B cell (primary cell): ENCODE results near the gene UHRF2. TPM values are rescaled to one million over a fixed set of nuclear protein-coding genes. Genes with fewer than 3 reads are reported as not detected.
"Not testable (repeated sequence)": the region's sequence is repeated elsewhere in the genome, so short reads cannot be mapped to it uniquely, and the experiment has no call there.

Experiments used
- ATAC-seq: fragments of 200-7000 bp; cut with Tn5 transposase; one replicate; pipeline ENCODE4 v1.10.0; 2021; ENCODE audit warnings: low read depth, mild to moderate bottlenecking, moderate number of reproducible peaks, moderate library complexity
- CTCF ChIA-PET: fragments of 350-600 bp; sonication (Branson Sonifier 250); formaldehyde crosslinking; loops from one replicate; lab custom pipeline; 2021; ENCODE audit warnings: antibody characterized with exemption, inconsistent platforms; lab: Charles Lee
- POLR2A ChIA-PET: fragments of 350-600 bp; sonication (Branson Sonifier 250); formaldehyde crosslinking; loops from one replicate; lab custom pipeline; 2021; ENCODE audit warnings: antibody characterized with exemption; lab: Charles Lee
- DNase-seq: peaks from one replicate; pipeline ENCODE4 v3.0.0; 2013
- H2AFZ ChIP-seq: 2 replicates; pipeline ENCODE4 v1.6.1; 2012; ENCODE audit warnings: mild to moderate bottlenecking, low read depth, low read length; ENCODE audit not compliant: insufficient read depth, poor library complexity, severe bottlenecking
- H3K27ac ChIP-seq, 2 donors: 1 replicate in 1 of 2; 2 replicates in 1 of 2; pipeline ENCODE4 v1.5.1; 2012 to 2013; ENCODE audit warnings: low read length in 2 of 2, mild to moderate bottlenecking in 2 of 2, moderate library complexity in 1 of 2
- H3K27me3 ChIP-seq, 4 experiments: fragments of 200-600 bp in 1 of 4; sonication (generic) in 1 of 4; replicated peaks in 1 of 4; 1 replicate in 2 of 4; 2 replicates in 2 of 4; pipeline versions ENCODE4 v1.6.1 to v1.7.0; 2013 to 2016; ENCODE audit warnings: low read length in 3 of 4, mild to moderate bottlenecking in 2 of 4, mixed read lengths in 1 of 4, moderate library complexity in 1 of 4; ENCODE audit not compliant: insufficient read depth in 4 of 4, control insufficient read depth in 3 of 4; ENCODE audit errors: control extremely low read depth in 1 of 4
- H3K36me3 ChIP-seq, 2 experiments: replicated peaks in 1 of 2; 1 replicate in 1 of 2; 2 replicates in 1 of 2; pipeline versions ENCODE4 v1.6.1 to v1.7.1; 2013; ENCODE audit warnings: low read length in 1 of 2; ENCODE audit not compliant: insufficient read depth in 2 of 2, control insufficient read depth in 1 of 2; ENCODE audit errors: control extremely low read depth in 1 of 2, extremely low read depth in 1 of 2
- H3K4me1 ChIP-seq, 2 donors: fragments of 200-600 bp in 1 of 2; sonication (generic) in 1 of 2; 1 replicate in 1 of 2; 2 replicates in 1 of 2; pipeline versions ENCODE4 v1.5.1 to v1.6.1; 2013 to 2017; ENCODE audit warnings: low read length in 2 of 2; ENCODE audit not compliant: control insufficient read depth in 2 of 2, insufficient read depth in 2 of 2
- H3K4me2 ChIP-seq: replicated peaks from 2 replicates; pipeline ENCODE3; 2012; ENCODE audit warnings: mild to moderate bottlenecking, low read depth, low read length; ENCODE audit not compliant: poor library complexity, severe bottlenecking
- H3K4me3 ChIP-seq, 5 experiments: fragments of 200-600 bp in 1 of 5; sonication (generic) in 1 of 5; 1 replicate in 3 of 5; 2 replicates in 2 of 5; pipeline versions ENCODE4 v1.5.1 to v1.7.0; 2011 to 2016; ENCODE audit warnings: low read length in 4 of 5, mild to moderate bottlenecking in 4 of 5, low read depth in 2 of 5, control low read depth in 1 of 5, moderate library complexity in 1 of 5; ENCODE audit not compliant: insufficient read depth in 1 of 5; ENCODE audit errors: control extremely low read depth in 1 of 5, extremely low read depth in 1 of 5
- H3K79me2 ChIP-seq: fragments of 200-600 bp; sonication (generic); one replicate; pipeline ENCODE4 v1.6.0; 2016; ENCODE audit warnings: low read length; ENCODE audit not compliant: control insufficient read depth, insufficient read depth
- H3K9ac ChIP-seq: fragments of 200-600 bp; sonication (generic); 2 replicates; pipeline ENCODE4 v1.6.1; 2017; ENCODE audit warnings: mild to moderate bottlenecking, low read length, moderate library complexity
- H3K9me3 ChIP-seq, 3 donors: one replicate each; pipeline versions ENCODE4 v1.6.1 to v1.7.1; 2013; ENCODE audit warnings: low read length in 2 of 3; ENCODE audit not compliant: control insufficient read depth in 2 of 3, insufficient read depth in 1 of 3; ENCODE audit errors: control extremely low read depth in 1 of 3
- H4K20me1 ChIP-seq: 2 replicates; pipeline ENCODE4 v1.6.0; 2012; ENCODE audit warnings: mild to moderate bottlenecking, low read length; ENCODE audit not compliant: insufficient read depth, control insufficient read depth, poor library complexity, severe bottlenecking
- H3K27ac Mint-ChIP-seq: one replicate; pipeline ENCODE4 v1.8.0; 2021; ENCODE audit warnings: mixed read lengths
- H3K27me3 Mint-ChIP-seq: one replicate; pipeline ENCODE4 v1.8.0; 2021; ENCODE audit warnings: mixed read lengths
- H3K4me1 Mint-ChIP-seq: one replicate; pipeline ENCODE4 v1.8.0; 2021; ENCODE audit warnings: mixed read lengths
- H3K4me3 Mint-ChIP-seq: one replicate; pipeline ENCODE4 v1.8.0; 2021; ENCODE audit warnings: mixed read lengths
- H3K9me3 Mint-ChIP-seq: one replicate; pipeline ENCODE4 v1.8.0; 2022; ENCODE audit warnings: mixed read lengths; ENCODE audit not compliant: insufficient read depth
- EZH2 ChIP-seq: IDR thresholded peaks from 2 replicates; pipeline ENCODE4 v1.6.1; 2012; ENCODE audit warnings: borderline replicate concordance, low read depth, mild to moderate bottlenecking, moderate library complexity, low read length; ENCODE audit not compliant: insufficient read depth, poor library complexity, severe bottlenecking
- WGBS: methylation state at CpG from one replicate; pipeline ENCODE4 v1.1.5; 2013; ENCODE audit warnings: missing lambda C conversion rate; ENCODE audit not compliant: insufficient coverage; 5-methylcytosine and 5-hydroxymethylcytosine counted together
- intact Hi-C: fragments of 100-400 bp; cut with micrococcal nuclease; formaldehyde crosslinking; loops from one replicate; pipeline ENCODE4 v1.10.0; 2022
- polyA plus RNA-seq: library from polyadenylated mRNA; depleted of rRNA; stranded (reverse); fragments of >200 nt; gene quantifications from 2 replicates; pipeline ENCODE4 v1.2.3, GENCODE V29; 2012
- total RNA-seq, 2 donors: library from RNA; stranded (reverse); fragments of 120-200 nt in 1 of 2; gene quantifications; 1 replicate in 1 of 2; 2 replicates in 1 of 2; pipeline versions ENCODE4 v1.2.3 to v1.2.4, GENCODE V29; 2013 to 2022
- TF ChIP-seq, protein P1 (sequence below): fragments of 200-600 bp; IDR thresholded peaks from one replicate; pipeline ENCODE4 v1.8.0; 2022; ENCODE audit warnings: antibody characterized with exemption, mild to moderate bottlenecking

Gene UHRF2
- total and polyA plus RNA-seq, 2 donors (not counting 1 experiment from before 2014, with no cell fraction given) = 85.6 to 153 TPM

DNA sequence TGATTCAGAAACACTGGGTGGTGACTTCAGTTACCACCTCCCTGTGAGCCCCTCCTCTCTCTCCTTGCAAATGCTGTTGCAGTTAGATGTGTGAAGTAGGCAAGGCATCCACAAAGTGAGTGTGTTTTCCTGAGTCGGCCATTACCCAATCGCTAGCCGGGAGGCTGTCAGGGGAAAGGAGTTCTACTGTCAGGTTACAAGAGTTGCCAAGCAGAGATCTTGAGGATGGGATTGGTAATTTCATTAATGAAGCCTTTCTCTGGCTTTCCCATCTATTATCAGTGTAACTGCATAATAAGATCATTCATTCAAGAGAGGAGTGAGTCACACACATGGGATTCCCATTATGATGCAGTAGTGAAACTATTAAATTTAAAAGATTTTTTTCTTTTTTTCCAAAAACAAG, 125.7 kb downstream of the UHRF2 start:
- TF ChIP-seq, protein P1, sequence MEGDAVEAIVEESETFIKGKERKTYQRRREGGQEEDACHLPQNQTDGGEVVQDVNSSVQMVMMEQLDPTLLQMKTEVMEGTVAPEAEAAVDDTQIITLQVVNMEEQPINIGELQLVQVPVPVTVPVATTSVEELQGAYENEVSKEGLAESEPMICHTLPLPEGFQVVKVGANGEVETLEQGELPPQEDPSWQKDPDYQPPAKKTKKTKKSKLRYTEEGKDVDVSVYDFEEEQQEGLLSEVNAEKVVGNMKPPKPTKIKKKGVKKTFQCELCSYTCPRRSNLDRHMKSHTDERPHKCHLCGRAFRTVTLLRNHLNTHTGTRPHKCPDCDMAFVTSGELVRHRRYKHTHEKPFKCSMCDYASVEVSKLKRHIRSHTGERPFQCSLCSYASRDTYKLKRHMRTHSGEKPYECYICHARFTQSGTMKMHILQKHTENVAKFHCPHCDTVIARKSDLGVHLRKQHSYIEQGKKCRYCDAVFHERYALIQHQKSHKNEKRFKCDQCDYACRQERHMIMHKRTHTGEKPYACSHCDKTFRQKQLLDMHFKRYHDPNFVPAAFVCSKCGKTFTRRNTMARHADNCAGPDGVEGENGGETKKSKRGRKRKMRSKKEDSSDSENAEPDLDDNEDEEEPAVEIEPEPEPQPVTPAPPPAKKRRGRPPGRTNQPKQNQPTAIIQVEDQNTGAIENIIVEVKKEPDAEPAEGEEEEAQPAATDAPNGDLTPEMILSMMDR = no peak
- no peak for TF ChIP-seq EZH2
- no peak for DNase-seq
- no peaks in the 10 kb centered on the region for H3K9me3 Mint-ChIP-seq
- CTCF ChIA-PET = no interaction called here
- Histone ChIP-seq H2AFZ (no peak overlapping the region), H3K27ac (no peak overlapping the region), H3K79me2 (no peaks in the 10 kb centered on the region), H3K9ac (no peak overlapping the region), H3K4me2 (no peak overlapping the region), H3K27me3 (no peaks in the 10 kb centered on the region), H3K36me3 (no peaks in the 10 kb centered on the region), H3K4me3 (no peak overlapping the region), H3K4me1 (no peaks in the 10 kb centered on the region), H3K9me3 (no peaks in the 10 kb centered on the region), H4K20me1 (no peaks in the 10 kb centered on the region)
- no peak overlapping the region for H3K4me3 Mint-ChIP-seq
- POLR2A ChIA-PET = no interaction called here
- no peak for ATAC-seq
- no peaks in the 10 kb centered on the region for H3K4me1 Mint-ChIP-seq
- no peak overlapping the region for H3K27ac Mint-ChIP-seq
- WGBS = 100% methylated on average over 1 of the region's 3 CpGs
- intact Hi-C loops = no loop called here
- H3K27me3 Mint-ChIP-seq = no peaks in the 10 kb centered on the region

DNA sequence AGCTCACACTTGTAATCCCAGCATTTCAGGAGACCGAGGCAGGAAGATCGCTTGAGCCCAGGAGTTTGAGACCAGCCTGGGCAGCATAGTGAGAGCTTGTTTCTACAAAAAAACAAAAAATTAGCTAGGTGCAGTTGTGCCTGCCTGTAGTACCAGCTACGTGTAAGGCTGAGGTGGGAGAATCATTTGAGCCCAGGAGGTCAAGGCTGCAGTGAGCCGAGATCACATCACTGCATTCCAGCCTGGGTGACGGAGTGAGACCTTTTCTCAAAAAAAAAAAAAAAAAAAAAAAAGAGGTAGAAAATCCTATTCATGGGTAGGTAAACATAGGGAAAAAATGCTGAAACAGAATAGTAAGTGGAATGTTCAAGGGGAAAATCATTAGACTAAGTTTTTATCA, 129.6 kb downstream of the UHRF2 start:
- 100% methylated on average over 2 of the region's 5 CpGs for WGBS
- H3K4me3 Mint-ChIP-seq, H4K20me1 ChIP-seq, H3K27me3 ChIP-seq, H3K36me3 ChIP-seq, H2AFZ ChIP-seq, H3K79me2 ChIP-seq, H3K9me3 ChIP-seq, H3K4me2 ChIP-seq, POLR2A ChIA-PET, ATAC-seq, DNase-seq, H3K4me3 ChIP-seq, H3K27me3 Mint-ChIP-seq, H3K27ac Mint-ChIP-seq, H3K4me1 Mint-ChIP-seq, H3K9me3 Mint-ChIP-seq, intact Hi-C loops, H3K9ac ChIP-seq, CTCF ChIA-PET, H3K27ac ChIP-seq, H3K4me1 ChIP-seq: not testable (repeated sequence)
